Neutrophil (primary cell): ENCODE data around the gene HOXD3.

Experiments
- H3K27ac ChIP-seq: fragments of 200-600 bp; sonication (generic); 2 replicates; pipeline ENCODE4 v1.5.1; 2016; ENCODE audit warnings: mild to moderate bottlenecking, moderate library complexity
- H3K27me3 ChIP-seq: fragments of 200-600 bp; sonication (generic); 2 replicates; pipeline ENCODE4 v1.6.0; 2016; ENCODE audit warnings: mild to moderate bottlenecking
- H3K36me3 ChIP-seq: fragments of 200-600 bp; sonication (generic); 2 replicates; pipeline ENCODE4 v1.5.1; 2017
- H3K4me1 ChIP-seq, 2 experiments: fragments of 200-600 bp in 1 of 2; sonication (generic) in 1 of 2; 1 replicate in 1 of 2; 2 replicates in 1 of 2; pipeline versions ENCODE4 v1.5.1 to v1.6.1; 2013 to 2016; ENCODE audit warnings: low read depth in 1 of 2, low read length in 1 of 2, mild to moderate bottlenecking in 1 of 2, moderate library complexity in 1 of 2; ENCODE audit not compliant: control insufficient read depth in 1 of 2, insufficient read depth in 1 of 2
- H3K4me3 ChIP-seq, 2 experiments: fragments of 200-600 bp in 1 of 2; sonication (generic) in 1 of 2; 1 replicate in 1 of 2; 2 replicates in 1 of 2; pipeline ENCODE4 v1.5.1; 2013 to 2016; ENCODE audit warnings: low read depth in 1 of 2, low read length in 1 of 2, mild to moderate bottlenecking in 1 of 2, moderate library complexity in 1 of 2
- H3K9me3 ChIP-seq: fragments of 200-600 bp; sonication (generic); 2 replicates; pipeline ENCODE4 v1.5.1; 2016
- CTCF ChIP-seq: fragments of 200-600 bp; sonication (generic); IDR thresholded peaks from 2 replicates; pipeline ENCODE4 v1.5.1; 2016; ENCODE audit warnings: antibody characterized with exemption

The HOXD3 gene

GRCh38 chr2:176138923-176139660 is 18.0 kb upstream of the HOXD3 start:
- Histone ChIP-seq H3K36me3 (no peaks in the 10 kb centered on the region), H3K4me1 (peaks cover 10 to 15% of the 10 kb centered on the region in 2 experiments), H3K4me3 (no peak overlapping the region), H3K9me3 (no peaks in the 10 kb centered on the region), H3K27me3 (peaks cover 100% of the 10 kb centered on the region), H3K27ac (no peak overlapping the region)
- no peak for TF ChIP-seq CTCF

DNA sequence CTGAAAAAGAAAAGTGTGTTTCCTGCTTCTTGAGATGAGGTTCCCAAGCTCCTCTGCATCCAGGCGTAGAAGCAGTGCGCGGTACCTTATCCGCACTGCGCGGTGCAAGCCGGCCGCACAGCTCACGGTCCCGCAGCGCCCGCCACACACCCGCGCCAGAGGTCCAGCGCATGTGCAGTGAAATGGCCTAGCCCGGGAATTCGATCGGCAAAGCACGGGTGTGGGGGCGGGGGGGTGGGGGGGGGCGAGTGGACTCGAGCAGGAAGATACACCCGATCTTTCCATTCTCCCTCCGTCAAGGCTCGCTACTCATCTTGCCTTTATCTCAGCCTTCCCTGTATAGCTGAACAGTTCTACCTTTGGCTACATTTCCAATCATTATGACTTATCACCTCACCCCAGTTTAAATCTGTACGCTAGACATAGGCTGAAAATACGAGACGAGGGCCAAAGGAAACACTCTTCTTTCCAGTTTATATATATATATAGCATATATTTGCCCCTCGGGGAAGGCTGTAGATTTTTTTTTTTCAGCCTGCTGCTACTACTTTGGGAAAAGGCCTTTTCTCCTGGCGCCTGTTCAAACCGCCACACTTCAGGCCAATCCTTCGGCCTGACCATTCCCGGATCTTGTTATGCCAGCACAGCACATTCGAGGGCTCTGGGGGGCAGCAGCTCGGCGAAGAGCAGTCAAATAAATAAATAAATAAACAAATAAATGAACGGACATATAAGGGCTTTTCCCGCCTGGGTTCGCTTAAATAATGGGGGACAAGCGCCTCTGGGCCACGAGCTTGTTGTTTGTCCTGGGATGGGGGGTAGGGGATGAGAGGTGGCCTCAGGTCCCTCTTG is 17.2 kb upstream of the HOXD3 start:
- Histone ChIP-seq H3K4me3 (no peak overlapping the region), H3K4me1 (peaks cover 10 to 15% of the 10 kb centered on the region in 2 experiments), H3K27me3 (peaks cover 100% of the 10 kb centered on the region), H3K36me3 (no peaks in the 10 kb centered on the region), H3K27ac (no peak overlapping the region), H3K9me3 (no peaks in the 10 kb centered on the region)
- TF ChIP-seq CTCF = no peak

- no peaks in the 10 kb centered on the region for H3K9me3 ChIP-seq
- H3K27ac ChIP-seq = no peak overlapping the region
Observed at GRCh38 chr2:176140513-176141317, 16.4 kb upstream of the HOXD3 start.

DNA sequence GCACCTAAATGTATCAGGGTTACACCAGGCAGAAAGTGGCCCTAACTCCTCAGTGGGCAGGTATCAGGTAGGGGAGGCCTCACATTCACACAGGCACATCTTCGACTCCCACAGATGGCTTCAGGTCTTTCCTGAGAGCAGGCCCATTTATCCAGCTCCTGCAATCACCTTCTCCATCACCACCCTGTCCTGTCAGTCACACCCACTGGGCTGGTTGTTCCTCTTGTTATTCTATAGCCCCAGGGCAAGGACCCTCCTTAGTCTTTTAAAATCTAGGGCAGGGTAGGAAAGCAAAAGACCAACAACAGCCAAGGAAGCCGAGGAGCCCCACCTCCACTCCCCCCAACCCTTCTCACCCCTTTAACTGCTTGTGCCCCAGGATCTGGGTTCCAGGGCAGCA is 14.8 kb upstream of the HOXD3 start:
- Histone ChIP-seq H3K4me3 (no peak overlapping the region), H3K36me3 (no peaks in the 10 kb centered on the region), H3K9me3 (no peaks in the 10 kb centered on the region), H3K27ac (no peak overlapping the region), H3K4me1 (peaks cover 0 to 7% of the 10 kb centered on the region in 2 experiments), H3K27me3 (peaks cover 100% of the 10 kb centered on the region)
- TF ChIP-seq CTCF = no peak

More at GRCh38 chr2:176140513-176141317, 16.4 kb upstream of the HOXD3 start:
- Histone ChIP-seq H3K27me3 (peaks cover 100% of the 10 kb centered on the region), H3K4me1 (peaks cover 9 to 15% of the 10 kb centered on the region in 2 experiments), H3K4me3 (no peak overlapping the region), H3K36me3 (no peaks in the 10 kb centered on the region)
- TF ChIP-seq CTCF = no peak
